WTC11 (cell line): Measurements from ENCODE around the gene CEP295NL.

Experiments
- ELF4 ChIP-seq: sonication (generic); formaldehyde crosslinking; IDR thresholded peaks from 2 replicates; pipeline ENCODE4 v1.8.1; 2022; ENCODE audit warnings: low read depth, mild to moderate bottlenecking, moderate library complexity, missing genetic modification reagents
- NR2C2 ChIP-seq: sonication (generic); formaldehyde crosslinking; IDR thresholded peaks from 2 replicates; pipeline ENCODE4 v1.8.0; 2022; ENCODE audit warnings: mild to moderate bottlenecking, missing genetic modification reagents

GRCh38 chr17:78900816-78901215, 2.2 kb downstream of the CEP295NL start:
- TF ChIP-seq NR2C2 (no peak), ELF4 (CRISPR knock-in tag) (no peak)
